Measurements from ENCODE around the gene CFAP251.

- TF ChIP-seq CTCF (IDR thresholded peaks at IDR 0.05), result no peak
- TF ChIP-seq POLR2A (IDR thresholded peaks at IDR 0.05), result no peak
Observed at GRCh38 chr12:122024132-122024785, 105.9 kb downstream of the CFAP251 start.

All from esophagus squamous epithelium (tissue), 4 donors.